GM23248 (cell line): ENCODE results near the gene CAMKMT. TPM values are rescaled to one million over a fixed set of nuclear protein-coding genes. Genes with fewer than 3 reads are reported as not detected.

Source experiments
- DNase-seq: peaks from one replicate; pipeline ENCODE4 v3.0.0-alpha.2; 2015
- H2AFZ ChIP-seq: fragments of 200-600 bp; sonication (generic); 2 replicates; pipeline ENCODE4 v1.6.1; 2016; ENCODE audit warnings: antibody characterized with exemption
- H3F3A ChIP-seq: fragments of 200-600 bp; sonication (generic); 2 replicates; pipeline ENCODE4 v1.6.1; 2016; ENCODE audit warnings: mild to moderate bottlenecking, antibody characterized with exemption, mixed run types; ENCODE audit not compliant: insufficient read depth
- H3K27ac ChIP-seq: fragments of 200-600 bp; sonication (generic); 2 replicates; pipeline ENCODE4 v1.5.1; 2016; ENCODE audit warnings: mild to moderate bottlenecking
- H3K27me3 ChIP-seq: fragments of 200-600 bp; sonication (generic); replicated peaks from 2 replicates; pipeline ENCODE4 v1.6.1; 2016; ENCODE audit warnings: mild to moderate bottlenecking; ENCODE audit not compliant: insufficient read depth
- H3K36me3 ChIP-seq: fragments of 200-600 bp; sonication (generic); 2 replicates; pipeline ENCODE4 v1.6.1; 2016; ENCODE audit warnings: low read depth, mild to moderate bottlenecking
- H3K4me1 ChIP-seq: fragments of 200-600 bp; sonication (generic); 2 replicates; pipeline ENCODE4 v1.6.1; 2016; ENCODE audit warnings: mild to moderate bottlenecking; ENCODE audit not compliant: insufficient read depth
- H3K4me2 ChIP-seq: fragments of 200-600 bp; sonication (generic); one replicate; pipeline ENCODE4 v1.6.1; 2016; ENCODE audit warnings: mild to moderate bottlenecking; ENCODE audit not compliant: unreplicated experiment
- H3K4me3 ChIP-seq: fragments of 200-600 bp; sonication (generic); 2 replicates; pipeline ENCODE4 v1.5.1; 2016; ENCODE audit warnings: mild to moderate bottlenecking
- H3K79me2 ChIP-seq: fragments of 200-600 bp; sonication (generic); 2 replicates; pipeline ENCODE4 v1.6.1; 2016; ENCODE audit warnings: mild to moderate bottlenecking; ENCODE audit not compliant: insufficient read depth
- H3K9ac ChIP-seq: fragments of 200-600 bp; sonication (generic); 2 replicates; pipeline ENCODE4 v1.6.1; 2016; ENCODE audit warnings: mild to moderate bottlenecking
- H3K9me2 ChIP-seq: fragments of 200-600 bp; sonication (generic); 2 replicates; pipeline ENCODE4 v1.6.1; 2016; ENCODE audit warnings: mixed run types, mild to moderate bottlenecking, moderate library complexity; ENCODE audit not compliant: insufficient read depth
- H3K9me3 ChIP-seq: fragments of 200-600 bp; sonication (generic); one replicate; pipeline ENCODE4 v1.6.1; 2017; ENCODE audit warnings: low read depth
- H4K20me1 ChIP-seq: fragments of 200-600 bp; sonication (generic); 2 replicates; pipeline ENCODE4 v1.6.0; 2016; ENCODE audit not compliant: insufficient read depth
- EZH2 ChIP-seq: fragments of 200-600 bp; sonication (generic); IDR thresholded peaks from 2 replicates; pipeline ENCODE4 v1.6.1; 2018; ENCODE audit warnings: antibody characterized with exemption, mild to moderate bottlenecking; ENCODE audit not compliant: insufficient read depth, poor library complexity, severe bottlenecking
- EZH2phosphoT487 ChIP-seq: fragments of 200-600 bp; sonication (generic); IDR thresholded peaks from 2 replicates; pipeline ENCODE4 v1.6.1; 2018; ENCODE audit warnings: antibody characterized with exemption, moderate library complexity, mild to moderate bottlenecking, low read depth; ENCODE audit not compliant: insufficient read depth
- WGBS, 2 experiments: methylation state at CpG; one replicate each; pipeline ENCODE4 v1.1.6; 2015 to 2017; ENCODE audit warnings: low lambda C conversion rate in 2 of 2, low coverage in 1 of 2; ENCODE audit errors: missing lambda C conversion rate in 2 of 2; 5-methylcytosine and 5-hydroxymethylcytosine counted together
- in situ Hi-C: fragments of 300-500 bp; cut with MboI; formaldehyde crosslinking; loops from 2 replicates; pipeline ENCODE4 v1.15.0; 2020
- polyA plus RNA-seq: library from polyadenylated mRNA; unstranded; fragments of >200 nt; fragmentation: Nextera tagmentation; extraction: Ambion mirVana; gene quantifications from 2 replicates; pipeline ENCODE4 v1.2.1, GENCODE V29; 2016
- total RNA-seq: library from RNA; depleted of rRNA; stranded (reverse); fragments of >200 nt; shearing (Covaris generic); gene quantifications from 2 replicates; pipeline ENCODE4 v1.2.3, GENCODE V29; 2014

CAMKMT gene
- total and polyA plus RNA-seq, 2 experiments from 2014 or later: 3.1 to 6.9 TPM

- Histone ChIP-seq H4K20me1 (no peaks in the 10 kb centered on the region), H3K27me3 (no peaks in the 10 kb centered on the region), H3K36me3 (peaks cover 69% of the 10 kb centered on the region), H3K4me1 (peaks cover 11% of the 10 kb centered on the region; the same call in 1 of the 2 replicates), H3K4me2 (no peak overlapping the region), H2AFZ (no peak overlapping the region), H3K79me2 (no peaks in the 10 kb centered on the region), H3K9ac (no peak overlapping the region), H3F3A (peaks cover 15% of the 10 kb centered on the region), H3K27ac (no peak overlapping the region), H3K9me2 (no peaks in the 10 kb centered on the region), H3K9me3 (no peaks in the 10 kb centered on the region), H3K4me3 (no peak overlapping the region)
- no peak for DNase-seq
- in situ Hi-C loops: no loop called here
- WGBS, 2 experiments: 95 to 98% methylated on average over 5 of the region's 5 CpGs
- no peak for TF ChIP-seq EZH2phosphoT487
- no peak for TF ChIP-seq EZH2
Observed at GRCh38 chr2:44321360-44321759, 40.4 kb upstream of the CAMKMT start.

- H3K9me3 ChIP-seq: no peaks in the 10 kb centered on the region
- H2AFZ ChIP-seq: no peak overlapping the region
- no peaks in the 10 kb centered on the region for H3K79me2 ChIP-seq
- H4K20me1 ChIP-seq: no peaks in the 10 kb centered on the region
- in situ Hi-C loops: no loop called here
- no peaks in the 10 kb centered on the region for H3K9me2 ChIP-seq
- 32 to 39% methylated on average over 1 of the region's 1 CpG for WGBS, 2 experiments
- H3K4me3 ChIP-seq: no peak overlapping the region
- H3K27me3 ChIP-seq: no peaks in the 10 kb centered on the region
- H3K9ac ChIP-seq: no peak overlapping the region
- no peak overlapping the region for H3K27ac ChIP-seq
- H3F3A ChIP-seq: peaks cover 15% of the 10 kb centered on the region
- H3K4me1 ChIP-seq: peaks cover 11% of the 10 kb centered on the region; the same call in 1 of the 2 replicates
- peak overlapping the region; percentile 19 for H3K4me2 ChIP-seq
- peaks cover 55% of the 10 kb centered on the region for H3K36me3 ChIP-seq
- no peak for TF ChIP-seq EZH2phosphoT487
- TF ChIP-seq EZH2: no peak
- DNase-seq: peak; percentile 59
Observed at GRCh38 chr2:44324971-44325426, 36.7 kb upstream of the CAMKMT start.

GRCh38 chr2:44325897-44326296 lies 35.9 kb upstream of the CAMKMT start:
- TF ChIP-seq EZH2 (no peak), EZH2phosphoT487 (no peak)
- H3K4me3 ChIP-seq: no peak overlapping the region
- in situ Hi-C loops: no loop called here
- H3K4me2 ChIP-seq: no peak overlapping the region
- no peak overlapping the region for H3K9ac ChIP-seq
- no peaks in the 10 kb centered on the region for H3K9me3 ChIP-seq
- peaks cover 15% of the 10 kb centered on the region for H3F3A ChIP-seq
- WGBS, 2 experiments: 87 to 90% methylated on average over 4 of the region's 4 CpGs
- H3K36me3 ChIP-seq: peaks cover 46% of the 10 kb centered on the region
- peaks cover 15% of the 10 kb centered on the region for H3K4me1 ChIP-seq
- DNase-seq: no peak
- no peaks in the 10 kb centered on the region for H4K20me1 ChIP-seq
- H3K27ac ChIP-seq: no peak overlapping the region
- H3K9me2 ChIP-seq: no peaks in the 10 kb centered on the region
- H3K79me2 ChIP-seq: no peaks in the 10 kb centered on the region
- H3K27me3 ChIP-seq: no peaks in the 10 kb centered on the region
- no peak overlapping the region for H2AFZ ChIP-seq

GRCh38 chr2:44326548-44327264 lies 35.0 kb upstream of the CAMKMT start:
- Histone ChIP-seq H3K9me2 (no peaks in the 10 kb centered on the region), H3K36me3 (peaks cover 38% of the 10 kb centered on the region), H3K9me3 (no peaks in the 10 kb centered on the region), H2AFZ (no peak overlapping the region), H4K20me1 (no peaks in the 10 kb centered on the region), H3K27me3 (no peaks in the 10 kb centered on the region), H3K4me2 (no peak overlapping the region), H3K9ac (no peak overlapping the region), H3K4me1 (peaks cover 17% of the 10 kb centered on the region), H3K79me2 (no peaks in the 10 kb centered on the region), H3K4me3 (no peak overlapping the region), H3K27ac (no peak overlapping the region), H3F3A (peaks cover 15% of the 10 kb centered on the region)
- no peak for DNase-seq
- in situ Hi-C loops: no loop called here
- 86 to 89% methylated on average over 13 of the region's 13 CpGs for WGBS, 2 experiments
- TF ChIP-seq EZH2phosphoT487: no peak
- TF ChIP-seq EZH2: no peak
